GM21619 (cell line): ENCODE results near the gene CCDC40.

Source experiments
- ATAC-seq: cut with Tn5 transposase; IDR thresholded peaks from one replicate; pipeline ENCODE4 v1.9.1; 2021; ENCODE audit not compliant: unreplicated experiment

Gene CCDC40

DNA sequence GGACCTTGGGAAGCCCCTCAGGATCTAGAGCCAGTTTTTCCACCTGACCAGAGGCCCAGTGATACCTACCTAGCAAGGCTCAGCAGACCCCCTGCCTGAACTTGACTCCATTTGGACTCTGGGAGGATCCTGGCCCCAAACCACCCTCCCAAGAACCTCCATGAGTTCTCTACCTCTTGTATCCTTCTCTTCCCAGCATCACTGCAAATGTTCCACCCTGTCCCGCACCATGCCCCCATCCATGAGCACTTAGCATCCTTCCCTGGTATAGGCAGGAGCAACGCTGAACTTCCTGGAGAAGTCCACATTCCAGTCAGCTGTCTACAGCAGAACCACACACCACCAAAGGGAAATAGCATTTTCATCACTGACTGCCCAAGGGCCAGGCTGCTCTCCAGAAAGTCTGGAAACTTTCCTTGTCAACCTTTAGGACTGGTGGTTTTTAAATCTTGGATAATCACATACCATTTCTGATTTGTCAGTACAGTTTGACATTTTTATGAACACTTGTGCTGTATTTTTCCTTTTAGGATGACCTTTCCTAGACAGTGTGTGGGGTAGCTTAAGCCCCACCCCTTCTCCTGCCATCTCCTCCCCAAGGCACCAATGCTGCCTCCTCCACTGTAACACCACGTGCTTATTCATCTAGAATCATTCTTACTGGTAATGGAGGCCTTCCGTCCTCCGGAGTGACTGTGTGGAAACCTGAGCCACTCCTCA lies 96.6 kb downstream of the CCDC40 start:
- ATAC-seq, result no peak

DNA sequence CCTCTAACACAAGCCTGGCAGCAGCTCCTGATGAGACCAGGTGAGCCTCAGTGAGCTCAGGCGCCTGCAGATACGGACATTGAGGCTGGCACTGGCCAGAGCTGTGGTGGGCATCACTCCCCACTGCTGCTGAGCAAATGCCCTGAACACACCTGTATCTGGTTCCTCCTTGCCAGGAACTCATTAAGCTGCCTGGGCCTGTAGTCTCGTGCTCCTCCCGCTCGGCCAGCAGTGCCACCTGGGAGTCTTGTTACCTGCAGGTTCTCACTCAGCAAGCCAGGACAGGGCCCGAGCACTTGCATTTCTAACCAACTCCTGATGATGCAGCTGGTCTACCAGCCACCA lies 97.2 kb downstream of the CCDC40 start:
- no peak for ATAC-seq

DNA sequence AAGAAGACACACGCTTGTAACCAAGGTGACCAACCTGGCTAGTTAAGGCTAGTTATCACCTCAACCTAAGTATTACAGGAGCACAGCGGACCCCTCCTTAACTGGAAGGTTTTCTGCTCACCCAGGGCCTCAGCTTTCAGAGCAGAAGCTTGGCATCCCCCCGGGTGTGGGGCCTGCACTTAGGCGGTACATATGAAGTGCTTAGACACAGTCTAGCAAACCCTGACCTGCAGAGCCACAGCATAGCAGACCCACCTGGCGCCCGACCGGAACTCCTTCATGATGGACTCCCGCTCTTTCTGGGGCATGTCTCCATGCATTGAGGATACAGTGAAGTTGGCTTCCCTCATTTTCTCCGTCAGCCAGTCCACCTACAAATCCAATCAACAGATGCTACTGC lies 100.7 kb downstream of the CCDC40 start:
- no peak for ATAC-seq

DNA sequence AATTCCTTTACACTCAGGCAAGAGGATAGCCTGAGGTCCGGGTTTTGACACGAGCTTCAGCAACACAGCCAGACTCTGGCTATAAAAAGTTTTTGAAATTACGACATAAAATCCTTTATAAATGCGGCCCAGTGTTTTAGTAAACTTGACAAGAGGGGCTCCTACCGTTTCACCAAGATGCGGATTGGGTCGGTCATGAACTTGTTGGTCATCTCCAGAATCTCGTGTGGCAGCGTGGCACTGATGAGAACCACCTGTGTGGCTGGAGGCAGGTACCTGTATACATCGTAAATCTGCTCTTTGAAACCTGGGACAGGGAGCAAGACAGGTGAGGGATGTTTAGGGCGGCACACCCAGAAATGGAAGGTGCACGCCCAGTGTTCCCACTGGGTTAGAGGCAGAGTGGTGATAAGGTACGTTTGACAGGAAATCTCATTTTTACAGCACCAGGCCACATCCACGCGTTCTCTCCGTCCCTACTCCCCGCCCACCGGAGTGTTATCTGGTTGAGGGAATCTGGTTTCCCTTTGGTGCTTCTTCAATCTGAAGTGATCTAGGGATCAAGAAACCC lies 102.5 kb downstream of the CCDC40 start:
- ATAC-seq, result no peak

DNA sequence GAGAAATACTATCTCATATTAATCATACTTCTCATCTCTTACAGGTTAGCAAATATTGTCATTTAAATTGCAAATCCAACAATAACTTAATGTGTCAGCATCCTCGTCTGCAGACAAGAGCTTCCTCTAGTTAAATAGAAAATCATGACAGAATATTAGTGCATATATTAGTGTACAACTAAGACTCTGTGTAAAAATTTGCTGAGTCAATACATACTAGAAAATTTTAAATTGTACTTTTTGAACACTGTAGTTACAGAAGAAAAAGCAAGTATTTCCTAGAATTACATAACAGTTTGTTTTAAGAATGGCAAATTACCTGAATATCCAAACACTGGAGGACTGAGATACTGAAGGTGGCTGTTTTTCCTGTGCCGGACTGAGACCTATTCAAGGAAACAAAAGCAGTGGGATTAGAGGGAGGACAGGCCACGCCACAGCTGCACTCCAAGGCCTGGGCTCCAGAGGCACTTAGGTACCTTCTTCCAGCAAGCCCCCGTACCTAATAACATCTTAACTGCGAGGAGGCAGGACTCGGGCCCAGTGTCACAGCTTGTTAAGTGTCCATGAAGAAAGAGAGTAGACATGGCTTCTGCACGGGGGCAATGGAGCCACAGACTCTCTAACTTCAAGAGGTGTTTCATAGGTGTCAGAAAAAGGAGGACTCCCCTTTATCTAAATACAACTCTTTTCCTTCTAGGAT lies 105.2 kb downstream of the CCDC40 start:
- no peak for ATAC-seq

DNA sequence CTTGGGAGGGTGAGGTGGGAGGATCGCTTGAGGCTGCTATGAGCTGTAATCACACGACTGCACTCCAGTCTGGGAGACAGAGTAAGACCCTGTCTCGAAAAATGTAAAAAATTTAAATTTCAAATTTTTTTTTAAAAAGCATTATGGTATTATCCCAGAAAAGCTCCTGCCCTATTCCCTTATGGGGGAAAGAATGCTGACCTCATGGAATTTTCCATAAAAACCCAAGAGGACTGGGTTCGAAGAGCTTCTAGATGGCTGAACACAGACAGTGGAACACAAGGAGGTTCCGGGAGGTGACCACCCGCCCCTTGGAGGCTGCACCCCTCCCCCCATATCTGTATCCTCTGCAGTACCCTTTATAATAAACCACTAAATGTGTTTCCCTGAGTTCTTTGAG lies 106.5 kb downstream of the CCDC40 start:
- no peak for ATAC-seq

DNA sequence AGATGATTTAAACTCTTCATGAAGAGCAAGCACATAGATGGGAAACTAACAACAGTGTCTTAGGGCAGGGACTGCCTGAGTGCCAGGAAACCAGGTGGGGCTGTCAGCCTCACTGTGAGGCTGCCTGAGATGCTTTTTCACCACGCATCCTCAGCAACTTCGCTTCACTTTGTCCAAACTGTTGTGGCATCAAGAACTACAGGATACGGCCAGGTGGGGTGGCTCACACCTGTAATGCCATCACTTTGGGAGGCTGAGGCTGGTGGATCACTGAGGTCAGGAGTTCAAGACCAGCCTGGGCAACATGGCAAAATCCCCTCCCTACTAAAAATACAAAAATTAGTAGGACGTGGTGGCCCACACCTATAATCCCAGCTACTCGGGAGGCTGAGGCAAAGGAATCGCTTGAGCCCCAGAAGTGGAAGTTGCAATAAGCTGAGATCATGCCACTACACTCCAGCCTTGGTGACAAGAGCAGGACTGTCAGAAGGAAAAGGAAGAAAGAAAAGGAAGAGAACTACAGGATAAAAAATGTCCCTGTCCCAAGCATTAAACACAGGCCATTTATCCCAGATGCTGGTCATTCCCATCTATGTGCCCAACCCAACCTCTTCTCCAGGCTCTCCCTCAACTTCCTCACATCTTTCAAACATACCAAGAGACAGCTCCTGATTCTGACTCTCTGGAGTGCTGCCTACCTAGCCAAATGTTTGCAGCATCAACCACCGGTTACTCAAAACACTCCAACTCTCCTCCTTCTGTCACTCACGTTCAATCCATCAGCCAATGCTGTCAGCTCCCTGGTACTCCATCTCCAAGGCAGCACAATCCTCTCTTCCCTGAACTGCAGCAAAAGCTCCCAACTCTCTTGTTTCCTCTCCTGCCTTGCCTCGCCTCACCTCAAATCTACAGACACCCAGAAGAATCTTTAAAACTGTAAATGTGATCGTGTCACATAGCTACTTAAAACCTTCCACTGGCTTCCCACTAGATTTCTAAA lies 108.9 kb downstream of the CCDC40 start:
- no peak for ATAC-seq

DNA sequence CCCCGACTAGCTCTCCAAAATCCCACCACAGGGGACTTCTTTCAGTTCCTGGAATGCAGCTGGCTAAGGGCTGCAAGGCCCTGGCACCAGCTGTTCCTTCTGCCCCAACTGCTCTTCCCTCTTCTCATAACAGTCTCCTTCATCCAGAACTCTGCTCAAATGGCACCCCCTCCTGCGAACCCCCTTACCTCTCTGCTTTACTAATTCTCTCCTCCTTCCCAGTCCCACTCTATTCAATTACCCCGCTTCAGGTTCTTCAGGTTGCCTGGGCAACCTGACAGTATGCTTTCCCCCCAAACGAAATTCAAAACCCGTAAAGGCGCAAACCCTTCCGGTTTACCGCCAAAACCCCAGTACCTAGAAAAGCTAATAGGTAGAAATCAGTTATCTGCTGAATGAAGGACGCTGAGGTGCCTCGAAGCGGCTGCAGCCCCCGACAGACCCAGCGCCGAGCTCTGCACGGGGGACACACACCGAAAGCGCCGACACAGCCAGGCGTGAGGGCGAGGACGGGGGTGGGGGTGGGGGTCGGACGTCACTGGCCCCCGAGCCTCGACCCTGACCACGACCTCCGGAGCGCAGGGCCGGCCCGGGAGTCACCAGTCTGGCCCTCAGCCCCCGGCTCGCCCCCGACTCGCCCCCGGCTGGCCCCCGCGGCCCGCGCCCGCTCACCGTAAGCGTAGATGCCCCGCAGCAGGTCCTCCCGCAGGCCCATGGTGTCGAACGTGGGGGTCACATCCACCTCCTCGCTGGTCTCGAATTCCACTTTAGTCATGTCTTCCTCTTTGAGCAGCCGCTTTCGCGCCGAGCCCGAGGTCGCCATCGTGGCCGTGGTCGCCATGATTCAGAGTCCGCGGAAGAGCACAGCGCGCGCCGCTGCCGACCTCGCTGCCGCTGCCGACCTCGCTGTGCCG lies 109.9 kb downstream of the CCDC40 start:
- ATAC-seq, result peak; percentile 14

DNA sequence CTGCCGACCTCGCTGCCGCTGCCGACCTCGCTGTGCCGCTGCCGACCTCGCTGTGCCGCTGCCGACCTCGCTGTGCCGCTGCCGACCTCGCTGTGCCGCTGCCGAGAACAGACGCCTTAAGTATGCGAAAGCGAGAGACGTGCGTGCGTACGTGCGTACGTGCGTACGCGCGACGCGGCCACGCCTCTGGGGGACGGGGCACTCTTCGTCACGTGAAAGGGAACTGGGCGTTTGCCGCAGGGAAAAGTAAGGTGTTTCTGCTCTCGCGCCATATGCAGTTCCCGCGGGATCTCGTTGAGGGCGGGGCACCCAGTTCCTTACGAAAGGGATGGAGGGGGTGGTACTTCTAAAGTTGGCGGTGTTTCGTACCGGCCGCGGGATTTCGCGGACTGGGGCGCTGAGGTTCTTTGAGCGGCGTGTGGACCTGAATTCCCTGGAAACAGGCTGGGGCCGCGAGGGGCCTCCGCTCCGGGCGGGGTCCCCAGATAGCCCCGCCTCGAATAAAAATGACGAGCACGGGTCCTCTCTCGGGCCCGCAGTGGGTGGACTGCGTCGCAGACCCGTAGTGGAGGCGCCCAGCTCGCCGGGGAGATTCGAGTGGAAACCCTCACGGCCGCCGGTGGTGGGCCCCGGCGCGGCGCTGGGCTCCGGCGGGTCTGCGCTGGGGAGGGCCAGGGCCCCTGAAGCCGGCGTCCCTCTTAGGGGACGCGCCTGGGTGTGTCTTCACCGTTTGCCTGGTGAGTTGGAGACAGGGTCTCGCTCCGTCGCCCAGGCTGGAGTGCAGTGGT lies 110.8 kb downstream of the CCDC40 start, which contains the start of gene EIF4A3:
Gene EIF4A3 (minus strand): TSS at position 94 of the 788 bp plus-strand sequence. CDS start 167 bp downstream, outside the sequence.
- peak; percentile 79 for ATAC-seq
